Immature natural killer cell (primary cell): ENCODE measurements around the gene ARL4D. TPM values are rescaled to one million over a fixed set of nuclear protein-coding genes. Genes with fewer than 3 reads are reported as not detected.

Experiments
- DNase-seq, 3 donors: peaks; one replicate each; pipeline ENCODE4 v3.0.0; 2022; ENCODE audit warnings: mixed read lengths in 1 of 3
- H3K27ac Mint-ChIP-seq, 6 donors: one replicate each; pipeline ENCODE4 v1.8.0; 2020; ENCODE audit warnings: mixed read lengths in 6 of 6, mild to moderate bottlenecking in 5 of 6, inconsistent platforms in 4 of 6, moderate library complexity in 3 of 6
- H3K27me3 Mint-ChIP-seq, 3 donors: one replicate each; pipeline ENCODE4 v1.8.0; 2020 to 2021; ENCODE audit warnings: low read depth in 3 of 3, mild to moderate bottlenecking in 3 of 3, mixed read lengths in 3 of 3, moderate library complexity in 3 of 3, inconsistent platforms in 1 of 3
- H3K36me3 Mint-ChIP-seq, 3 donors: one replicate each; pipeline ENCODE4 v1.8.0; 2020; ENCODE audit warnings: mixed read lengths in 3 of 3, inconsistent platforms in 2 of 3, mild to moderate bottlenecking in 2 of 3
- H3K4me1 Mint-ChIP-seq, 2 donors: one replicate each; pipeline ENCODE4 v1.8.0; 2020; ENCODE audit warnings: inconsistent platforms in 2 of 2, mild to moderate bottlenecking in 2 of 2, mixed read lengths in 2 of 2, moderate library complexity in 1 of 2
- H3K4me3 Mint-ChIP-seq, 5 donors: one replicate each; pipeline ENCODE4 v1.8.0; 2020; ENCODE audit warnings: mild to moderate bottlenecking in 5 of 5, mixed read lengths in 5 of 5, inconsistent platforms in 3 of 5, moderate library complexity in 3 of 5
- H3K9me3 Mint-ChIP-seq, 6 donors: one replicate each; pipeline ENCODE4 v1.8.0; 2020; ENCODE audit warnings: mild to moderate bottlenecking in 6 of 6, mixed read lengths in 6 of 6, inconsistent platforms in 4 of 6, moderate library complexity in 3 of 6
- polyA plus RNA-seq, 3 donors: library from polyadenylated mRNA; unstranded; fragments of 300-500 nt; fragmentation: Illumina TruSeq; gene quantifications; one replicate each; pipeline ENCODE4 v1.2.3, GENCODE V29; 2021

ARL4D gene
- polyA plus RNA-seq, 3 donors from 2014 or later, result 4.5 to 10.0 (median 9.9) TPM

DNA sequence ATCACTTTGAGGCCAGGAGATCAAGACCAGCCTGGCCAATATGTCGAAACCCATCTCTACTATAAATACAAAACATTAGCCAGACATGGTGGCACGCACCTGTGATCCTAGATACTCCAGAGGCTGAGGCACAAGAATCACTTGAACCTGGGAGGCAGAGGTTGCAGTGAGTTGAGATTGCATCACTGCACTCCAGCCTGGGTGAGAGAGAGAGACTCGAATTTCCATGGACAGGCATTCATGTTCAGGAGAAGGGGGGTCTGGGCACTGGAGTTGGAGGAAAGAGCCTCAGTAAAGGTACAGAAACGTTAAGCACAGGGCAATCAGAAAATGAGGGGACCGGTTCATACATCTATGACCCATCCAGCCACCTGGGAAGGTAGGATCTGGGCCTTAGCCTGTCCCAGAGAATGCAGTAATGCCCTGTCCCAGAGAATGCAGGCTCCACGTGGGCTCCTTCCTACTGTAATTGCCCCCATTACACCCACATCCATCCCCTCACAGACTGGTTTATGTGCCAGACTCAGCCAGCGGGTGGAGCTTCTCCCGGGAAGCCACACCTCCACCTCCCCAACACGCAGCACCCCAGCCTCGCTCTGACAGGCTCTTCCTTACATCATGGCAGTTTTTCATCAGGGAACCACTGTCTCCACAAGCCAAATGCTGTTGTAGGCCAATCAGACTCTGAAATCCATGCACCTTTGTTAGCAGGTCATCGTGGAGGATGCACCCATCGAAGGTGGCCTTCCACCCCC lies 21.6 kb upstream of the ARL4D start:
- no peak for DNase-seq
- no peaks in the 10 kb centered on the region for H3K4me1 Mint-ChIP-seq

DNA sequence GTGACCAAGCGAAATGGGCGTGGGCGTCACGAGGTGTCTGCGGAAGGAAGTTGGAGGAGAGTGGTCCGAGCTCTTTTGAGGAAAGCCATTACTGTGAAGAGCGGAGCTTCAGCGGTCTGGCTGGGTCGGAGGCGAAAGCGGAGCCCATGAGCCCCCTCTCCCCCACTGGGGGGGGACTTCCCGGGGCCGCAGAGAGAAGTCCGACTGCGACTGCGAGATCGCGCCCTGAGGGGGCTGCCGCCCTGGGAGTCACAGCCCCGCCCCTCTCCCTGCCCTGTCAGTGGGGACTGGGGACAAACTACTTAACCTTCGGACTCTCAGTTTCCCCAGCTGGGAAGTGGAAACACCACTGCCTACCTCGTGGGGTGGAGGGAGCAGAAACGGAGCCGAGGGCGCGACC lies 20.0 kb upstream of the ARL4D start:
- no peak for DNase-seq
- no peaks in the 10 kb centered on the region for H3K4me1 Mint-ChIP-seq
- no peak overlapping the region for H3K27ac Mint-ChIP-seq
- no peak overlapping the region for H3K4me3 Mint-ChIP-seq
- peaks cover 2 to 12% (median 4%) of the 10 kb centered on the region in 6 donors for H3K9me3 Mint-ChIP-seq
- peaks cover 0 to 2% (median 0%) of the 10 kb centered on the region in 3 donors for H3K27me3 Mint-ChIP-seq
- H3K36me3 Mint-ChIP-seq, result peaks cover 0 to 18% (median 10%) of the 10 kb centered on the region in 3 donors

More for the DNA sequence above, 21.6 kb upstream of the ARL4D start:
- H3K27me3 Mint-ChIP-seq, result peaks cover 0 to 2% (median under 1%) of the 10 kb centered on the region in 3 donors
- H3K9me3 Mint-ChIP-seq, result peaks cover 2 to 12% (median 4%) of the 10 kb centered on the region in 6 donors
- peaks cover 0 to 18% (median 10%) of the 10 kb centered on the region in 3 donors for H3K36me3 Mint-ChIP-seq
- no peak overlapping the region for H3K27ac Mint-ChIP-seq
- H3K4me3 Mint-ChIP-seq, result no peak overlapping the region

DNA sequence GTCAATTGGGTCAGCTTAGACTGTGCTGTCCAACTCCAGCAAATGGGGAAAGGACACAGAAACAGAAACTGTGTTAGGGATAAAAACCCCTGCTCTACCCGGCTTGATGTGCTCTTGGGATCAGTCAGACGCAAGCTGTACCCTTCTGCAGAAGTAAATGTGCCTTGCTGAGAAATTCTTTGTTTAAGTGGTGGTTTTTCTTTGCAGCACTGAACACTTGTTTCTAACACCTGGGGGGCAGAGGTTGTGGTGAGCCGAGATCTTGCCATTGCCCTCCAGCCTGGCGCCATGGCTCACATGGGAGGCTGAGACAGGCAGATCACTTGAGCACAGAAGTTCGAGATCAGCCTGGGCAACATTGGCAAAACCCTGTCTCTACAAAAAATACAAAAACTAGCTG lies 18.5 kb upstream of the ARL4D start:
- Mint-ChIP-seq H3K27me3 (peaks cover 0 to under 1% (median 0%) of the 10 kb centered on the region in 3 donors), H3K4me1 (peaks cover under 1 to 3% of the 10 kb centered on the region in 2 donors), H3K9me3 (peaks cover 2 to 12% (median 4%) of the 10 kb centered on the region in 6 donors), H3K36me3 (peaks cover 0 to 12% (median 10%) of the 10 kb centered on the region in 3 donors), H3K27ac (no peak overlapping the region), H3K4me3 (no peak overlapping the region)
- no peak for DNase-seq

DNA sequence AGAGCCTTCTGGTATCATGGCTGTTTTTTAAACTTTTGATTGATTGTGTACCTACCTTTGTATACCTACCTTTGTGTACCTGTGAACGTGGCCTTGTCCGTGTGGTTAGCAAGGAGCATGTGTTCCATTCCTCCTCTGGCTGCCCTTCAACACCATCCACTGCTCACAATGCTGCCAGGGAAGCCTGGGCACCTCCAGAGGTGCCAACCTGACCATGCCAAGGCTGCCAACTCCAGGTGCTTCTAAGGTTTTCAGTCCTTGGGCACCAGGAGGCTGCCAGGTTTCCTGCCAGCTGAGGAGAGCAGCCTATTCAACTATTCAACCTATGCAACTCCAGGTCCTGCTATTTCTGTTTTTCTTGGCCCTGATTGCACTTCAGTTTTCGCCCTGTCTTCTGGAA lies 17.6 kb upstream of the ARL4D start:
- Mint-ChIP-seq H3K4me1 (peaks cover 7 to 8% of the 10 kb centered on the region in 2 donors), H3K27me3 (no peaks in the 10 kb centered on the region), H3K36me3 (peaks cover 0 to 12% (median 10%) of the 10 kb centered on the region in 3 donors), H3K4me3 (no peak overlapping the region), H3K9me3 (peaks cover 2 to 12% (median 4%) of the 10 kb centered on the region in 6 donors), H3K27ac (no peak overlapping the region)
- DNase-seq, result no peak

DNA sequence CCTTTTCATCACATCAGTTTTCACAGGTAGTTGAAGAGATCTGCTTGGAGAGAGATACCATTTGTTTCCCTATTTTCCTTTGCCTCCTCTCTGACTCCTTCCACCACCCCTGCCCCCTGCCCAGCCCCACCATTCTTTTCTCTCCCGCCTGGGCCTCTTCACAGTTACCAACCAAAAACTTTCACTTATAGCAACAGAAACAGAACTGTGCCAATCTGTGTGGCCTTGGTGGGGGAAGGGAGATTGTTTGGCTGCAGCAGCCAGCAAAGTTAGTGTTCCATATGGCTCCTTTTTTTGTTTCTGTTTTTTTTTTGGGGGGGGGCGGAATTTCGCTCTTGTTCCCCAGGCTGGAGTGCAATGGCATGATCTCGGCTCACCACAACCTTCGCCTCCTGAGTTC lies 17.2 kb upstream of the ARL4D start:
- DNase-seq, result no peak
- no peaks in the 10 kb centered on the region for H3K27me3 Mint-ChIP-seq
- peaks cover 7 to 10% of the 10 kb centered on the region in 2 donors for H3K4me1 Mint-ChIP-seq
- H3K9me3 Mint-ChIP-seq, result peaks cover 2 to 12% (median 4%) of the 10 kb centered on the region in 6 donors
- no peak overlapping the region for H3K27ac Mint-ChIP-seq
- H3K4me3 Mint-ChIP-seq, result no peak overlapping the region
- H3K36me3 Mint-ChIP-seq, result peaks cover 0 to 12% (median 10%) of the 10 kb centered on the region in 3 donors

DNA sequence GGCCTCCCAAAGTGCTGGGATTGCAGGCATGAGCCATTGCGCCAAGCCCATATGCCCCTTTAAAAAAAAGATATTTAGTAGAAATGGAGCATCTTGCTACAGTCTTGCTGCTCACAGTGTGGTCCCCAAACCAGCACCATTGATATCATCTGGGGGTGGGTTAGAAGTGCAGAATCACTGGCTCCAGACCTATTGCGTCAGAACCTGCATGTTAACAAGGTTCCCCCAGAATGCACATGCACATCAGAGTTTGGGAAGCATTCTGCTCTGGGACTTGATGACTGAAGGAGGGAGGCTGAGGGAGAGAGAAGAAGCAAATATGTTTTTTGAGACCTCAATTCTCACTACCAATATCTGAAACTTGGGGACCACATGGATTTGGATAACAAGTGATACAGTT lies 16.0 kb upstream of the ARL4D start:
- peaks cover 2 to 12% (median 4%) of the 10 kb centered on the region in 6 donors for H3K9me3 Mint-ChIP-seq
- peak overlapping the region in 1 of 6 donors; percentile 36 for H3K27ac Mint-ChIP-seq
- no peak overlapping the region for H3K4me3 Mint-ChIP-seq
- peaks cover 0 to 3% (median 0%) of the 10 kb centered on the region in 3 donors for H3K27me3 Mint-ChIP-seq
- H3K4me1 Mint-ChIP-seq, result peaks cover 16 to 20% of the 10 kb centered on the region in 2 donors
- DNase-seq, result no peak
- peaks cover 0 to 12% (median 10%) of the 10 kb centered on the region in 3 donors for H3K36me3 Mint-ChIP-seq

GRCh38 chr17:43383372-43383771 lies 15.4 kb upstream of the ARL4D start:
- H3K27ac Mint-ChIP-seq, result peak overlapping the region in 1 of 6 donors; percentile 25

DNA sequence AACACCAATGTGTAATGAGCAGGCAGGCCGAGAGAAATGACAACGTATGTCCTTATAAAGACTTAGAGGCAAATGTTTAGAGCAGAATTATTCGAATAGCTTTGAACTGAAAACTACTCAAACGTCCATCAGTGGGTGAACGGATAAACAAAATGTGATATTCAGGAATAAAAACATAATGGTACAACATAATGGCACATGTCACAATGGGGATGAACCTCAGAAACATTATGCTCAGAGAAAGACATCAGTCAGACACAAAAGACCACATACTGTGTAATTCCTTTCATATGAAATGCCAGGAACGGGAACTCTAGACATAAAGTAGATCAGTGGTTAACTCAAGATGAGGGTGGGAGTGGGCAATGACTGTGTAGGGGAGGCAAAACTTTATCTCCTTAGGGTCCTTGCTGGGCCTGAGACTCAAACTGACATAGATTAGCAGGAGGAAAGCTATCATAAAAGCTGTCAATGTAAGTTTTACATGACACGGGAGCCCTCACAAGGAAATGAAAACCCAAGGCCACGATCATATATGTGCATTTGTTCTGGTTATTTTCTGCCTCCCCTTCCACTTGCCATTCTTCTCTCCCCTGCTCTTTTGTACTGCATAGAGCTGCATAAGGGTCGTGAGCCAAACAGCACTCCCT lies 14.8 kb upstream of the ARL4D start:
- peaks cover 20 to 28% of the 10 kb centered on the region in 2 donors for H3K4me1 Mint-ChIP-seq
- DNase-seq, result no peak

More at GRCh38 chr17:43383372-43383771, 15.4 kb upstream of the ARL4D start:
- Mint-ChIP-seq H3K36me3 (peaks cover 0 to 12% (median 10%) of the 10 kb centered on the region in 3 donors), H3K9me3 (peaks cover 2 to 12% (median 4%) of the 10 kb centered on the region in 6 donors), H3K4me1 (peaks cover 18 to 24% of the 10 kb centered on the region in 2 donors), H3K27me3 (peaks cover 3 to 6% (median 3%) of the 10 kb centered on the region in 3 donors), H3K4me3 (no peak overlapping the region)
- no peak for DNase-seq

GRCh38 chr17:43384476-43384862 lies 14.3 kb upstream of the ARL4D start:
- H3K36me3 Mint-ChIP-seq, result peaks cover 0 to 12% (median 10%) of the 10 kb centered on the region in 3 donors
- peaks cover 3 to 6% (median 6%) of the 10 kb centered on the region in 3 donors for H3K27me3 Mint-ChIP-seq
- peaks cover 2 to 12% (median 4%) of the 10 kb centered on the region in 6 donors for H3K9me3 Mint-ChIP-seq
- H3K27ac Mint-ChIP-seq, result peak overlapping the region in 1 of 6 donors; percentile 10
- DNase-seq, result no peak
- peaks cover 25 to 33% of the 10 kb centered on the region in 2 donors for H3K4me1 Mint-ChIP-seq
- H3K4me3 Mint-ChIP-seq, result no peak overlapping the region

More for the DNA sequence above, 14.8 kb upstream of the ARL4D start:
- peaks cover 2 to 12% (median 4%) of the 10 kb centered on the region in 6 donors for H3K9me3 Mint-ChIP-seq
- no peak overlapping the region for H3K4me3 Mint-ChIP-seq
- peaks cover 3 to 6% (median 5%) of the 10 kb centered on the region in 3 donors for H3K27me3 Mint-ChIP-seq
- H3K36me3 Mint-ChIP-seq, result peaks cover 0 to 12% (median 10%) of the 10 kb centered on the region in 3 donors
- no peak overlapping the region for H3K27ac Mint-ChIP-seq

DNA sequence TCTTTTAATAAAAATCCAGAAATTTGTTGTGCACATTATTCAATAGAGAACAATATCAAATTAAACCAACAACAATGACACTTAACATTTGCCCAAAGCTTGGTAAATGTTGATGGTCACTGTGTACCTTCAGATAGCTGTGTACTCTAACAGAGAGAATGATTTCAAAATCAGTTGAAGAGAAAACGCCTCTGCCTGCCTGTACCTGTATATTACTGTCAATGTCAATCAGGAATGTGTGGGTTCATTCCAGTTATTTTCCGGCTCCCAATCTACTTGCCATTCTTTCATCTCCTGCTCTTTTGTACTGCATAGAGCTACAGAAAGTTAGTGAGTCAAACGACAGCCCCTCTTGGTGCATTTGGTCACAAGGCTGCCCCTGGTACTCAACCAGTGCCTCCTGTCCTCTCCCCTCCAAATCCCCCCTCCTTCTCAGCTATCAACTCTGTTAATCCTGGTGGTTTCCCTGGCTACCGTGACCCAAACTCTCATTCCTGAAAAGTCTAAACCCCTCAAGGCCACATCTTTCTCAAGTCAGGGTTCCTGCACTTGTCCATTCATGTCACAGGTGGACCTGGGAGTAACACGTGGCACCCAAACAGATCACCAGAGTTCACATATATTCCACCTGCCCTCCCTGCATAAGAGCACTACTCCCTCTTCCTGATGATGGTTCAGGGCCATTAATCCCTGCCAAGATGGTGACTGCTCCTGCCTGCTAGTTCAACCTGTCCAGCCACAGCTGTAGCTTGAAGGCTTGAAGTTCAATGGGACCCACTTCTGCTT lies 13.6 kb upstream of the ARL4D start:
- Mint-ChIP-seq H3K4me3 (no peak overlapping the region), H3K9me3 (peaks cover 0 to 6% (median 3%) of the 10 kb centered on the region in 6 donors), H3K27ac (no peak overlapping the region), H3K27me3 (peaks cover 3 to 6% (median 6%) of the 10 kb centered on the region in 3 donors), H3K36me3 (peaks cover 0 to 8% (median 4%) of the 10 kb centered on the region in 3 donors), H3K4me1 (peaks cover 30 to 39% of the 10 kb centered on the region in 2 donors)
- no peak for DNase-seq

GRCh38 chr17:43388359-43389045 lies 10.3 kb upstream of the ARL4D start:
- peaks cover 3 to 6% (median 6%) of the 10 kb centered on the region in 3 donors for H3K27me3 Mint-ChIP-seq
- H3K4me3 Mint-ChIP-seq, result peak overlapping the region; percentile 91 to 98 (median 93)
- no peaks in the 10 kb centered on the region for H3K9me3 Mint-ChIP-seq
- peaks cover 30 to 39% of the 10 kb centered on the region in 2 donors for H3K4me1 Mint-ChIP-seq
- H3K27ac Mint-ChIP-seq, result peak overlapping the region; percentile 94 to 99 (median 98)
- no peaks in the 10 kb centered on the region for H3K36me3 Mint-ChIP-seq
- peak; percentile 92 to 94 (median 93) for DNase-seq

GRCh38 chr17:43389046-43389947 lies 9.5 kb upstream of the ARL4D start:
- peak; percentile 84 to 87 (median 86) for DNase-seq
- H3K4me1 Mint-ChIP-seq, result peaks cover 37 to 47% of the 10 kb centered on the region in 2 donors
- H3K36me3 Mint-ChIP-seq, result no peaks in the 10 kb centered on the region
- H3K9me3 Mint-ChIP-seq, result no peaks in the 10 kb centered on the region
- peak overlapping the region; percentile 94 to 99 (median 98) for H3K27ac Mint-ChIP-seq
- peaks cover 3 to 6% (median 6%) of the 10 kb centered on the region in 3 donors for H3K27me3 Mint-ChIP-seq
- peak overlapping the region; percentile 91 to 98 (median 93) for H3K4me3 Mint-ChIP-seq
